HG02852 (cell line): ENCODE data around the gene ULBP2.

Experiments
- ATAC-seq: cut with Tn5 transposase; IDR thresholded peaks from one replicate; pipeline ENCODE4 v1.9.1; 2021; ENCODE audit warnings: mild to moderate bottlenecking, moderate library complexity; ENCODE audit not compliant: unreplicated experiment

ULBP2 gene, protein sequence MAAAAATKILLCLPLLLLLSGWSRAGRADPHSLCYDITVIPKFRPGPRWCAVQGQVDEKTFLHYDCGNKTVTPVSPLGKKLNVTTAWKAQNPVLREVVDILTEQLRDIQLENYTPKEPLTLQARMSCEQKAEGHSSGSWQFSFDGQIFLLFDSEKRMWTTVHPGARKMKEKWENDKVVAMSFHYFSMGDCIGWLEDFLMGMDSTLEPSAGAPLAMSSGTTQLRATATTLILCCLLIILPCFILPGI

DNA sequence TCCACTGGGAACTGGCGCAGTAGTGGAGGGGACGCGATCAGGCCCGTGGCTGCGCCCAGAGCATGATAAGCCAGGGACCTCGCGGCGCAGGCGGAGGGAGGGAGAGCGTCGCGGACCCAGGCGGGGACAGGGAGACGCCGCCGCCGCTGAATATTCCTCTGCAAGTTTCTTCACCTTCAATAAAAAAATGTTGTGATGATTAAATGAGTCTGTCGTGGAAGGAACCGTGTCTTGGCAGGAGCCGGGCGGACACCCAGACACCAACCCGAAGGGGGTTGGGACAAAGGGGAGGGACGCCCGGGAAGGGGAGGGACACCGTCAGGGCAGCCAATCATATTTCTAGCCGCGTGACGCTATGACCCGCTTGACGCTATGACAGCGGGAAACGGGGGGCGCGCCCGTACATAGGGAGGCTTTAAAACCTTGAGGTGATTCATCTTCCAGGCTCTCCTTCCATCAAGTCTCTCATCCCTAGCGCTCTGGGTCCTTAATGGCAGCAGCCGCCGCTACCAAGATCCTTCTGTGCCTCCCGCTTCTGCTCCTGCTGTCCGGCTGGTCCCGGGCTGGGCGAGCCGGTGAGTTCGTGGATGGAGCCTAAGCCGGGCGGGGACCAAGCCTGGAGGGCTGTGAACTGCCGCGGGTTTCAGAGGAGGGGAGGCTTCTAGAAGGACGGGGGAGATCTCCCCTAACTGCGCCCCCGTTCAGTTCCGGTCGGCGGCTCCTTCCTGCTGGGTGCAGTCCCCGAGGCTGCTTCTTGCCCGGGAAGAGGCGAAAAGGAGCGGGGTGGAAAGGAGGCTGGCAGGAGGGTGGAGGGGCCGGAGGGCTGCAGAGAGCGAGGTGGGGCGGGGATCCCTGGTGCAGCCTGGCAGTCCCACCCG lies at the start of gene ULBP2:
TSS of gene ULBP2 (plus strand) at position 432 of the 878 bp plus-strand sequence. CDS start at position 491, 59 bp downstream.
- ATAC-seq = peak; percentile 38

DNA sequence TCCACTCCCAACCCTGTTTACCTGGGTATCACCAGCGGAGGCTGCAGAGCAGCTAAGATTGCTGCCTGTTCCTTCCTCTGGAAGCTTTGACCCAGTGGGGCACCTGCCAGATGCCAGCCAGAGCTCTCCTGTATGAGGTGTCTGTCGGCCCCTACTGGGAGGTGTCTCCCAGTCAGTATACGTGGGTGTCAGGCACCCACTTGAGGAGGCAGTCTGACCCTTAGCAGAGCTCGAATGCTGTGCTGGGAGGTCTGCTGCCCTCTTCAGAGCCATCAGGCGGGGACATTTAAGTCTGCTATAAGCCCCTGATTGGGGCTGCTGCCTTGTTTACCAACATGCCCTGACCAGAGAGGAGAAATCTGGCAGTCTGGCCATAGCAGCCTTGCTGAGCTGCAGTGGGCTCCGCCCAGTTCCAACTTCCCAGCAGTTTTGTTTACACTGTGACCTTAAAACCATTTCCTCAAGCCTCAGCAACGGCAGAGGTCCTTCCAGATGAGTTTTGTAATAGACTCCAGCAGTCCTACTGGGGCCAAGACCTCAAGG lies 46.7 kb upstream of the ULBP2 start:
- ATAC-seq = no peak

DNA sequence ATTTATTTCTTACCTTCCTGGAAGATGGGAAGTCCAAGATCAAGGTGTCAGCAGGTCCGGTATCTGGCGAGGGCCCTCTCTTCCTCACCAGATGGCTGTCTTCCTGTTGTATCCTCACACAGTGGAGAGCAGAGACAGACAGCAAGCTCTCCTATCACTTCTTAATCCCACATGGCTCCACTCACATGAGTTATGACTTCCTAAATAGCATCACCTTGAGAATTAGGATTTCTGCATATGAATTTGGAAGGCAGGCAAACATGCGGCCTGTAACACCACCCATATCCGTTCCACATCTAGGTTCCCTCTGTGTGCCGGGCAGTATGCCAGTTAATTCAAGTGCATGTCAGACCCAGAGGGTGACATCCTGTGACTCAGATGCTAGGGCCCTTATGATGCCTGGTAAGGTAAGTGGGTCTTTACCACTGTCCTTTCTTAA lies 46.0 kb upstream of the ULBP2 start:
- no peak for ATAC-seq

DNA sequence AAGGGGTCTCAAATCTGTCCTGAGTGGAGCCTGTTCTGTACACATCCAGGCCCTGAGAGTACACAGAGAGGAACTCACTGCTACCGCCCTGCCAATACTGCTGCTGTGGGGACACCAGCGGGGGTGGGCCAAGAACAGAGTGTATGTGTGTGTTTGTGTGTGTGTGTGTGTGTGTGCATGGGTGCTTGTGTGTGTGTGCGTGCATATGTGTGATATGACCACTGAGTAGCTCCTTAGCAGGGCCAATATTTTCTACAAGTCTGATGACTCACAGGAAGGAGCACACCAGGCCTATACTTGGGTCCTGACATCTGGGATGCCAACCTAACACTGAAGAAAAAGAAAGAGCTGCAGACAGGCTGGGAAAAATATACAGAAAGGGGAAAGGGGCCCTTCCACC lies 45.3 kb upstream of the ULBP2 start:
- ATAC-seq = no peak

DNA sequence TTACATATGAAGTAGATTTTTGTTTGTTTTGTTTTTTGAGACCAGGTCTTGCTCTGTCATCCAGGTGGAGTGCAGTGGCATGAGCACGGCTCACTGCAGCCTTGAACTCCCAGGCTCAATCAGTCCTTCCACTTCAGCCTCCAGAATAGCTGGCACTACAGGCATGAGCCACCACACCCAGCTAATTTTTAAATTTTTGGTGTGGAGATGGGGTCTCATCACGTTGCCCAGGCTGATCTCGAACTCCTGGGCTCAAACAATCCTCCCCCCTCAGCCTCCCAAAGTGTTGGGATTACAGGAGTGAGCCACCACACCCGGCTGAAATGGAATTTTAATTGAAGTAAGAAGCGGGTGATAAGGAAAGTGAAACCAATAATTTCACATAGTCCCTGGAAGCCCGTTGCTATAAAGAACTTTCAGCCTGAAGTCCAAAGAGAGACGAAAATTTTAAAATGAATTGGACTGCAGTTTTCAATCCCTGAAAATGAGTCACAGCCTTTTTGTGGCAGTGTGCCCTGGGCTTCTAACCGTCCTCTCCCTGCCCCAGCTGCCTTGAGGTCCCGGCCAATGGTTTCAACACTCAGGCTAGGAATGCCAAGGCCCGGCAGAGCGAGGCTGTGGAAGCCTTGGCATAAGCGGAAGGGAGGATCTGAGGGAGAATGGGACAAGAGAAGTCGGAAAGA lies 44.7 kb upstream of the ULBP2 start:
- no peak for ATAC-seq

DNA sequence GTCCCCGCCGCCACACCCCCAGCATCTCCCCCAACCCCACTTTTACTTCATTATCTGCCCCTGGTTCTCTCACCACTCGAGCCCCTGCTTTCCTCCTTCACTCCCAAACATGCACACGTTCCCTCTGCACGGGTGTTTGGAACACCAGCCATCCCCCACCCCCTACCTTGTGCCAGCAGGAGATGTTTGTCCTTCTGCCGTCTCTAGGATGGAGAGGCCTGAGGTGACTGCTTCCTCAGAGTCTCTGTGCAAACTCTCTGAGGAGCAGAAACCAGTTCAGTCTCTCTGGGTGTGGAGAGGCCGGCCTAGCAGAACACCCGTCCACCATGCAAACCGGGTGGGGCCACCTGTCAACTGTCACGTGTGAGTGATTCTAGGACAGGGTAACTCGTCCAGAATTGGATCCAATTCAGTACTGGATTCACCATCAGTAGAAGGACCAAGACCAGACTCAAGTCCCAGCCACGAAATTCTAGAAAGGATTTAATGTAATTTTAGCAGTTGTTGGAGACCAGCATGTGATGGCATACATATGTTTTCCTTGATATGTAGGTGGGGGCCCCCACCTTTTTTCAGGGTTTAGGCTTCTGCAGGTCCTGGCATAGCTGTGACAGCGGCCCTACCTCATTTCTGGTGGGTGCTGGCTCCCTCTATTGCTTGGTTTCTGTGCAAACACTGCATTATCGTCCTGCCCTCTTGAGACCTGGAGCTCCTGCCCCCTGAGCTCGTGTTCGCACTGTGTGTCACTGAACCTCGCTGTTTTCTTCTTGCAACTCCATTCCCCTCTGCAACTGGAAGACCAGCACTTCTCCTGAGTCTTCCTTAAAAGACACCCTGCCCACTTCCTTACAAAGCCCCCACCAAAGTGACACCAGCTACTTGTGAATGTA lies 43.7 kb upstream of the ULBP2 start, which contains the start of gene RAET1E:
TSS of gene RAET1E (minus strand) at position 259 of the 890 bp plus-strand sequence. CDS start 7,212 bp downstream, outside the sequence.
- ATAC-seq = no peak

DNA sequence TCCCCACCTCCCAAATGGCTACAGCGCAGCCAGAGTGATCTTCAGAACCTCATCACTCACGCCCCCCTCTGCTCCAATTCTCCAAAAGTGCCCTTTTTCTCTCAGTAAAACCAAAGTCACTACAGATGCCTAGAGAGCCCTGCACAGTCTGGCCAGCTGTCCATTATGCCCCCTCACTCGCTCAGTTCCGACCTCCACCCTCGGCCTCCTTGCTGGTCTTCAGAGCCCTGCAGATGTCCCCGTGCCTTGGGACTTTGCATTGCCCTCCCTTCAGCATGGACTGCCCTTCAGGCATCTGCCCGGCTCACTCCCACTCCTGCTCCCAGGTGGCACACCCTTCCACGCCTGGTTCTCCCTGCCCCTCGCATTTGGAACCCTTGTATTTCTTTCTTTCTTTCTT lies 42.8 kb upstream of the ULBP2 start:
- no peak for ATAC-seq

DNA sequence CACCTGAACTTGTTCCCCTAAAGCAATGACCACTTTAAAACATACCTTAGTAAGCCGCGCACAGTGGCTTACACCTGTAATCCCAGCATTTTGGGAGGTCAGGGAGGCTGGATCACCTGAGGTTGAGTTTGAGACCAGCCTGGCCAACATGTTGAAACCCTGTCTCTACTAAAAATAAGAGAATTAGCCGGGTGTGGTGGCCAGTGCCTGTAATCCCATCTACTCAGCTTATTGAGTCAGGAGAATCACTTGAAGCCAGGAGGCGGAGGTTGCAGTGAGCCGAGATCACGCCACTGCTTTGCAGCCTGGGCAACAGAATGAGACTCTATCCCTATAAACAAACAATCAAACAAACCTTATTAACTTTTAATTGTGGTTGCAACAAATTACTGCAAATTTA lies 42.3 kb upstream of the ULBP2 start:
- no peak for ATAC-seq

DNA sequence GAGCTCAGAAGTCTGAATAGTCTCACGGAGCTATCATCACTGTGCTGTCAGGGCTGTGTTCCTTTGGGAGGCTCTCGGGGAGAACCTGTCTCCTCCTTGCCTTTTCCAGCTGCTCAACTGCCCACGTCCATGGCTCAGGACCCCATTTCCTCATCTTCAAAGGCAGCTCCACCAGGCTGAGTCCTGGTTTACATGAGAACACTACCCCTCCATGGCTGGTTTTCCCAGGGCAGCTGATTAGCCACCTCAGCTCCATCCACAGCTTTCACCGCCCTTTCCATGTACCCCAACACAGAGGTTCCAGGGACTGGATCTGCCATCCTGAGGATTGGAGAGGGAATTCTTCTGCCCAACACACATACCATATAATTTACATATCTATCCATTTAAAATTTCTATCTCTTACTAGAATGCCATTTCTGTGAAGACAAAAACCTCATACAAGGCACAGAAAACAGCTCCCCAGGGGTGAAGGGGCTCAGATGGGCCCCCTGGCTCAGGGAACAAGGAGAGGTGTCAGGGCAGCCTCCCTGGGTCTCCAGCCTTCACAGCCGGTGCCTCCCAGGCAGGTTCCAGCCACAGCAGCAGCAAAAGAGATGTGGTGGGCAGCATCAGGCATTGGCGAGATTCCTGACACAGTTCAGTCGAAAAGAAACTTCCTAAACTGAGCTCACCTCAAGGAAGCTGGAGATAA lies 41.7 kb upstream of the ULBP2 start:
- no peak for ATAC-seq

DNA sequence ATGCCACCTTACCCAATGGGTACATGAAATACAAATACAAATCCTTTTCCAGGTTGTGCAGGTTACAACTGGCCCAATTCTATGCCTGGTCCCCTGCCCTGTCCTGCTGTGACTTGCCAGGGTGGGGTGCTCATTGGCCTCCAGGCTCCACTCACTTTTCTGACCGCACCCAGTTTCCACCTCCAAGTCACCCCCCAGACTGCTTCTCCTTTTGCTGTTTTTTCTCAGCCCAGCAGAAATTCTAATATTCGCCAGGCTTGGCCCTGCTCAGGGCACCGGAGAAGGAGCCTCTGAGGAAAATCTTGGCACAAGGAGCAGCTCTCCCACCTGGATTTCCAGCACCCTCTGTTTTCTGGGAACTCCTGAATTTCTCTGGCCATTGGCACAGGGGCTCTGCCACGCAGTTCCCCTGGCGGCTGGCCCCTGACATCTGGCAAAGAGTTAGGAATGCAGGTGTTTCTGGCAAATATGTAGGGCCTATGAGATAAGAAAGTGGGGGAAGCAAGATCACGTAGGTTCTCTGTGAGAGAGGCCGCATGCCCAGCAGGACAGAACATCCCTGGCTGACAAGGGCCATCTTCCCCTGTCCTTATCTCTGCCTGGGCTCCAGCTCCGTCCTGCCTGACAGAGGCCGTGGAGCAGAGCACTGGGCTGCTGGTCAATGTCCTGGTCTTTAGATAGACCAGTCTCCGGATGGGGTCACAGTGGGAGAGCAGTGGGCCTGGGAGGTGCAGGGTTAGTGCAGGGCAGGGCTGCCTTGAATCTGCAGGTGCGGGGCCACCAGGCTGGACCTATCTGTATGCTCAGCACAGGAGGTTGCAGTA lies 41.0 kb upstream of the ULBP2 start:
- no peak for ATAC-seq

DNA sequence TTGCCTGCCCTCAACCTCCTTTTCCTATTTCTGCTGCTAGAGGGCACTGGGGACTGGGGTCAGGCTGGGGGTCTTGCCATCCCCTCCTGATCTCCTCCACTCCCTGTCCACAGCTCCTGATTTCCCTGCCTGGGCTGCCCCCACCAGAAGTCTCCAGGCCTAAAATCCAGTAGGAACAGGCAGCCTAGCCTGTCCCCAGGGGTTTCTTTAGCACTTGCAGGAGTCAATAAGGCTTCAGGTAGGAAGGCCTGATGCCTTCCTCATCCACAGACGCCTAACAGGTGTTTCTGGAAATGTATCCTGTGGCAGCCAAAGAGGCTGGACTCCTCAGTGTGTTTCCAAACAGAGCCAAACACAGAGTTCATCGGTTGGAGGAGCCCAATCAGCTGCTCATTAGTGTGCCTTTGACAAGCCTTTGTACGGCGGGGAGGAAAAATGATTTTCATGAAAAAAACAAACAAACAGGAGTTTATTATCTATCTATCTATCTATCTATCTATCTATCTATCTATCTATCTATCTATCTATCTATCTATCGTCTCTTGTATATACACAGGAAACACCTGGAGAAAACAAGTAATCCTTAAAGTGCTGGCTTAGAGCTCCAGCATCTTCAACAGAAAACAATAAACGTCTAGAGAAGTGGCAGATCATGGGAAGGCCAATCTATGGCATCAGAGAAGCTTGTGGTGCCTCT lies 40.2 kb upstream of the ULBP2 start:
- no peak for ATAC-seq

DNA sequence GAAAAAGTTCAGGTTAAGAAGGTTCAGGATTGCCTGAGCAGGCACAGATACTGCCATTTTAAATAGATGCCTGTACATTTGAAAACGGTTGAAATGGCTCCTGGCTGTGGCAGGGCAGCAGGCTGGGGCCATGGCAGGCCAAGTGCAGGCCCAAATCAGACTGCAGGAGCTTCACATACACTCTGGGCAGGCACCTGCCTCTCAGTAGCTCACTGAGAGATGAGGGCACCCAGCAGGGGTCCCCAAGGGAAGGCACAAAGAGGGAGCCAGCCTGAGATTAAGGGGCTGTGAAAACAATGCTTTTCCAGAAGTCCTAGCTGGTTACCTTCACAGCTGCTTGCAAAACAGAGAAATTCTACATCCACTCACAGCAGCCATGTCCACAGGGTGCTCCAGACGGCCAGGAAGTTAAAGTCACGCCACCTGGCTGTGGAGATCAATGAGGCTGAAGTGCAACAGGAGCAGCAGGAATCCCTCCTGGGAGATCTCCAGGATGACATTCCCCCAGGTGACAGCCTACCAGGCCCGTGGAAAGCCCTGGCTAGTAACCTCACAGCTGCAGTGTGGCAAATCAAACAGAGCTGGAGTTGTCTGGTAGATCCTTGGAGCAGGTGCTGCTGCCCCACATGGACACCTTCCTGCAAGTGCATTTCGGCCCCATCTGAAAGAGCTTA lies 37.7 kb upstream of the ULBP2 start:
- no peak for ATAC-seq

DNA sequence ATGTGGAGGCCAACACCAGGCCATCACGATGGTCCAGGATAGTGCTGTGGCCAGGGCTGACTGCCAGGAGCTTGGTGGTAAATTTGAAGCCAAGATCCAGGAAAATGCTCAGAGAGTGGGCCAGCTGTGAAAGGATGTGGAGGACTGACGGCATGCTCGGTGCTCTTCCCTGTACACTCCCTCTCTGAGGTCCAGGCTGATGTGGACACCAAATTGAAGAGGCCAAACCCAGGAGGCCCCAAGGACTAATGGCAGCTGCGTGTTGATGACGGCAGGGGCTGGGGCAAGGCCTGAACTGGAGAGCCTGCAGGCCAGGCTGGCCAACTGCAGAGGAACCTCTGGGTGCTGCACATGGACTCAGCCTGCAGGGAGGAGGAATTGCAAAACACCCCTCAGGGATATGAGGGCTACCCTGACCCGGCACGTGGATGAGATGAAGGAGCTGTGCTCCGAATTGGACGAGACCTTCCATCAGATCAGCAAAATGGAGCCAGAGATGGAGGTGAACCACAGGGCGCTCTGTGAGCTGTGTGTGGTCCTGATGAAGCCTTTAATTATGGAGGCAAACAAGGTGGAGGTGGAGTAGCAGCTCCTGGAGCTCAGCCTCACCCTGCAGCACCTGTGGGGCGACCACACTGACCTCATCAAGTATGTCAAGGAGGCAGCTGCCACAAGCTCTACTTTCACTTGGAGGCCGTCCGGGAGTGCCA lies 37.0 kb upstream of the ULBP2 start:
- ATAC-seq = no peak

DNA sequence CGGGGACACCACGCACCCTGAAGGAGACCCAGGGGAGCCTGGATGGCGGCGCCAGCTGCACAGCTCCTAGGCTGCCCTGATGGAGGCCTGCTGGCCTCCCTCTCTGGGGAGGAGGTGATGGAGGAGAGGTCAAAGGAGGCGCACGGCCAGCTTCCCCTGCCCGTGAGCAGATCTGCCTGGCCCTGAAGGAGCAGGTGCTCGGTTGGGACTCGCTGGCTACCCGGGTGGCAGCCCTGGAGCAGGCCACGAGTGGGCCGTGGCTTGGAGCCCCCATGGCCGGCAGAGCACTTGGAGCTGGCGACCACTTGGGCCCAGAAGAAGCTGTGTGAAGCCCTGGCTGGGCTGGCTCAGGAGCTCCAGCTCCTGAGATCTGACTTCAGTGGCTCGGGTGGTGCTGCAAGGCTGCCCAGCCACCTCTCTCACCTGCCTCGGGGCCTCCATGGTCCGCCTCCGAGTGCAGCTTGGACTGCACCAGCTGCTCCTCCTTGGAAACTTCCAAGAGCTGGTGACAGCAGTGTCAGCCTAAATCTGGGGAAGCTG lies 36.4 kb upstream of the ULBP2 start:
- no peak for ATAC-seq

DNA sequence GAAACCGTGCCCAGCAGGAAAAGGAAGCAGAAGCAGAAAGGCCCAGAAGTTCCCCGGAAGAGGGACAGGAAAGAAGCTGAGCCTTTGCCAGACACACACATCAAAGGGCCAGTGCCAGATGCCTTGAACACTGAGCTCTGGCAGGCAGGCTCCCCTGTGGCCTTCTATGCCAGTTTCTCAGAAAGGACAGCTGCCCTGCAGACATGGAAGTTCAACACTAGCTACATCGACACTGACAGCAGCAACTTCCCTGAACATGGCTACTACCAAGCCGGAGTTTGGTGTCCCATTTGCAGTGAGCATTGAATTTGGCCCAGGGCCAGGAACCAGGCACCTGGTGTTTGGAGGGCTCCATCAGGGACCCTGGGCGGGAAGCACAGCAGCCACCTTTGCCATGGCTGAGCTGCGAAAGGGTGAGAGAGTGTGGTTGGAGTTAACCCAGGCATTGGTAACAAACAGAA lies 35.9 kb upstream of the ULBP2 start:
- ATAC-seq = no peak

DNA sequence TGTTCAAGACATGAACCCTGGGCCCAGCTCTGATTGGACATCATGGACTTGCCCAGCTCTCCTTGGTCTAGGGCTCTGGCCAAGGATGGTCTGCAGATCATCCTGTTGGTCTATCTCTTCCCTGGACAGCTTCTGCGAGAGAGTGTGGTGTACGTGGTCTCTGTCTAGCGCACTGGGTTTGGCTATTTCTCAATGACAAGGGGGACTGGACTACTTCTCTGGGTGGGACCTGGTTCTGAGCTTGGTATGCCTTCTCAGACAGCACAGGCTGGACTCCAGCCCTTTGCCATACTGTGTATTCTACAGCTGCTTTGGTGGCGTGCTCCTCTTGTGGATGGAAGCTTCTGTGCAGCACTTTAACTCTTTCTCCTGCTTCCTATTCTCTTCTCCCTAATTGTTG lies 35.4 kb upstream of the ULBP2 start:
- ATAC-seq = no peak

DNA sequence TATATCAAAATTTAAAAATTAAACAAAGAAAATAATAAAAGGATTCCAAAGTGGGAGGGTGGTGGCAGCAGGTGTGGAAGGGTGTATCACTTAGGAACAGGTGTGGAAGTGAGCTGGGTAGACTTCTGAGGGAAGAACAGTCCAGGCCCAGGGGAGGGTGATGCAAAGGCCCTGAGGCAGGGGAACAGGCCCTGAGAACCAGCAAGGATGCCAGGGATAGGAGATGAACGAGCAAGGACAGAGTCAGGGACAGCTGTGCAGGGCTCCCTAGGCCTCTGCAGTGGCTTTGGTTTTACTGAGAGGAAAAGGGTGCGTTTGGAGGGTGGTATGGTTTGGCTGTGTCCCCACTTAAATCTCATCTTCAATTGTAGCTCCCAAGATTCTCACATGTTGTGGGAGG lies 34.5 kb upstream of the ULBP2 start:
- no peak for ATAC-seq
